NCI-H2196 treated with DMSO at 0.1 percent for 48 hours (cell line): ENCODE results near the gene MYOCD.

ENCODE experiments used
- DNase-seq: peaks from one replicate; lab custom pipeline; 2025; ENCODE audit not compliant: unreplicated experiment; lab: John Stamatoyannopoulos, UW

Gene MYOCD

DNA sequence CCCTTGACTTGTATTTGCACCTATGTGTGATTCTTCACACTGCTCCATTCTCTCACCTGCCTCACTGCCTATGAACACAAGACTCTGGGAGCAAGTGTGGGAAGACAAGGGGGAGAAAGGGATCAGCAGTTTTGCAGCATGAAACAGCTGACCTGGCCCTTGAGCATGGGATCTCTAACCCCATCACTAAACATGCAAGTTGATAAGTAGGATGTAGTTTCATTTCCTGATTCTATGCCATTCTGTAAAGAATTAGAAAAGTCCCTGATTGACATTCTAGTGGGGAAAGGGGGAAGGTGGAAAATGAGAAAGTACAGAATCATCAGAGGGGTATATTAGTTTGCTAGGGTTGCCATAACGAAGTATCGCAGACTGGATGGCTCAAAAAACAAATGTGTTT, 25.3 kb upstream of the MYOCD start:
- DNase-seq = no peak

DNA sequence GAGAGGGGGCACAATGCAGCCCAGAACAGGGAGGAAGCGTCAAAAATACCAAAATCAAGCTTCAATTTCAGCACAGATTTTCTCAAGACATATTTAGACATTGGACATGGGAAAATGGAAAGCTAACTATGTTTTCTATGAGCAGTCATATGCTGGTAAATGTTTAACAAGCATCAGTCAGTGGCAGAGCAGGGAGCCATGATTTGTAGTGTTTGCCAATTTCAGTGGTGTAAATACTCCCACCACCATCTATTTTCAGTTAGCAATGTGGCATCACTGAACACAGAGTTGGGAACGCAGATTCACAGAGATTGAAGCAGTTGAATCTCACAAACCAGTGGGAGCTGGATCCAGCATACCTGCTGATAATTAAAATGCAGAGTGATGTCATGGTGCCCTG, 24.6 kb upstream of the MYOCD start:
- no peak for DNase-seq

DNA sequence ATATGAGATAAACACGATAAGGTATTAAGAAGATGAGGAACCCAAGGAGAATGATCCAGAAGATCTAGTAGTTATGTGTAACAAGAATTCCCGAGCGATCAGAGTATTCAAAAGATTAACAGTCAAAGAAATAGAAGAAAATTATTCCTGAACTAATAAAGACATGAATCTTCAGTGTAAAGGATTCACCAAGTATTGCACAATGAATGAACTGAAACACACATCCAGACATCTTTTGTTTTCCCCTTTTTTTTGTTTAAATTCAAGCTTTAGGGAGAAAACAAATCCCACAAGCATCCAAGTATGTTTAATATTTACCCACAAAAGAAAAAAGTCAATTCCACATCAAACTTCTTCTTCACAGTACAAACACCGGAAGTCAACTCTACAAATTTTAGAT, 23.7 kb upstream of the MYOCD start:
- no peak for DNase-seq

DNA sequence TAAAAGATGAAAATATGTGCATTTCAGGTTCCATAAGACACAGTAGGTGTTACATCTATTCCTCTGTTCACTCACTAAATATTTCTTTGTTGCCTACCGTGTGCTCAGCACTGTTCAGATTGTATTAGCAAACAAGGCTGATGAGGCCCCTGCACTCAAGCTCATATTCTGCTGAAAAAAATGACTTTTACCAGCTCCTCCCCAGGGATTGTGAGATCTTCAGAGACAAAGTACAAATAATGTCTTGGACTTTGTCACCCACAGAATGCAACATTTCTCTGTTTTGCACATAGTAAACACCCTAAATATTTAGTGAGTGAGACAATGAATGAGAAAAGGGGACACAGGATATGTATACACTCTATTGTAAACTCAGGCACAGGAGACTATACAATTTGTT, 21.9 kb upstream of the MYOCD start:
- DNase-seq = no peak

DNA sequence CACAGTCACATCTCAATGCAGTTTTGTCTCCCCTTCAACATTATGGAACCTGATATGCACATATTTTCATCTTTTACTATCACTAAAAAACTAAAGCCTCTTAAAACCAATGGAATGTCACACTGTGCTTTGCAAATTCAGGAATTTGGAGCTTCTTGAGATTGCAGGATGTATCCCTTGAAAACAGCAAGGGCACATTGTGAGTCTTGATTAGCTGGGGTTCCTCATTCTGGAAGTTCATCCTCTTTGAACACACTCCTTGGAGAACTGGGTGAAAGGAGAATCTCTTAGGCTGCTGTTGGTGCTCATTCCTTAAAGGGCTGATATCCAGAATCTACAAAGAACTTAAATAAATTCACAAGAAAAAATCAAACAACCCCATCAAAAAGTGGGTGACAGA, 21.1 kb upstream of the MYOCD start:
- DNase-seq = no peak

DNA sequence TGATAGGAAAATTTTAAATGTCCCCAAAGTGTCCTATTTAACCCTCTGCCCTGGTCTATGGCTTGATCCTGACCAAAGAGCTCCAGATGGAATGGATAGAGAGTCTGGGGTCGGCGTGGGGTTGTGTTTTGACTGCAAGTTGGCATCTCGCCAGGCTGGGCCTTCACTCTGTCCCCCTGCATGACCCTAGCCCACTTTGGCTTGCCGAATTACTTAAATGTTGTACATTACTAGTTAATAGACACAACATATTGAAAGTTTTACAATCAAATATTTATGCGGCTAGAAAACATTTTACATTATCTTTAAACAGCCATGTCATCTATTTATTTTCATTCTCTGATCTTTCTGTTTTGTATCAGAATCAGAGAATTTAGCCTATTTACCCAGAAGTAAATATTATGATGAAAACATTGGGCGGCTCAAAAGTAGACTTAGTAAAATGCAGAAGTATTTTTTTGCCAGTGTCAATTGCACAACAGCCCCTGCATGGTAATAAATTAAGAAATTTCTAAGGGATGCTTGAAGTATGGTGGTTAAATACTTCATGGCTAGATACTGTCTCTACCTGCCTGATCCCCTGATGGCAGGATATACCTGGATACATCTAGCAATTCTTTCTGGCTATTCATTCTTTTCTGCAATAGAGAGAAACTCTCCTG, 18.8 kb upstream of the MYOCD start:
- DNase-seq = no peak

DNA sequence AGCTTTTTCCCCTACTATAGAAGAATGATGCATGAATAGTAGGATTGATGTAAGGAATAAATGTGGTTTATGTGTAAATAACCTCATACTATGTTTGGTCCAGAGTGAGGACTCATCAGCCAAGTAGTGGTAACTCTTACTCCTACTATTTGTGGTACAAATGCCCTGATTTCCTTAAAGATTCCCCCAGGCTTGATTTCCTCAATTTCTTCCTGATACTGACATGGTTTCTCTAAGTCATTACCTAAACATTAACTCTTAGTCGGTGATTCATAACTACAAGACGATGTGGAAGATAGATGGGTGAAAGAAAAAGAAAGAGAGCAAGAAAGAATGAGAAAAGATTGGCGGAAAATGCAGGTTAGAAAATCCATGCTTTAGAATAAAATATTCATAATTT, 17.2 kb upstream of the MYOCD start:
- no peak for DNase-seq

DNA sequence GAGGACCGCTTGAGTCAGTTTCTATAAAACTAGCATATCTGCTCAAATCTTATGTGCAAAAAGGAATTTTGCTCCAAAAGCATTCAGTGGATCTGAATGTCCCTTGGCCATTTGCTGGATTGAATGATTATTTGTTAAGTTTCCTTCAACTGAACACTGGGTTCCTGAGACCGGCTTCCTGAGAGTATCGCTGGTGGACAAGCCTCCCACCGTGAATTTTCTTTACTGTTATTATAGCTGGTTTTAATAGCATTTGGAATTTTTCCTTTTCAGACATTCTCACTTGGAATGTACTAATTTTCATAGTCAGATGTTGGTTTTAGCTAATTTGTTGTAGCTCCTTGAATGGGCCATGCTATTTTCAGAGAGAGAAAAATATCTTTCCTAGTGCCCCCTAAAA, 9.8 kb upstream of the MYOCD start:
- DNase-seq = no peak

DNA sequence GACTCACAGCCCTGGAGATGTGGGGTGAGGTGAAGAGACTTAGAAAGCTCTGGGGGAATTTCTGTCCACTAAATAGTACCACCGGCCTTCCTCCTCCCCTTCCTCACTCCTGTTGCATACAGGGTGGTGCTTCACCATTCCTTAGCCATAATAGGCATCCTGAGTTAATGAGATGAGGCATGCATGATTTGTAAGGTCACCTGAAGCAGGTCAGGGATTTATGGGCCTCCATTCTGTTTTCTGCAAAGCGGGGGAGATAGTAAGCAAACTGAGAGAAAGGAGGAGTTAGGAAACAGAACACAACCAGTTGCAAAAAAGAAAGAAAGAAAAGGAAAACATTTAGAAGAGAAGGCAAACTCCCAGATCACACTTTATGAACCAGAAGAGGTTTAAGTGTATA, 9.3 kb upstream of the MYOCD start:
- no peak for DNase-seq

DNA sequence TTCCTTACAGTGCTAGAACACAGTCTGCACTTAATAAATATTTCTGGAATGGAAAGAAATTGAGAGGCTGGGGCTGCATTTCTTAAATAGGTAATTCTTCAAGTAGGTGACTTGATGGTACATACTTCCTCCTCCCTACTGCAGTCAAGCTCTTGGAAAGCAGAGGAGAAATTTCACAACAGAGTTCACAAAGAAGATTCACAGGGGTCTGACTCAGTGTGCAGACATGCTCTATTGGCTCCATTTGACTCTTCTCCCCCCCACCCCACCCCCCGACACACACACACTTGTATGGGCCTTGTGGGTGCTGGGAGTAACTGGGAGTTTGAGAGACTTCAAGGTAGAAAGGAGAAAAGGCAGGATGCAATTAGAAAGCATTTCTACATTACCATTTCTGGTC, 6.2 kb upstream of the MYOCD start:
- DNase-seq = no peak

DNA sequence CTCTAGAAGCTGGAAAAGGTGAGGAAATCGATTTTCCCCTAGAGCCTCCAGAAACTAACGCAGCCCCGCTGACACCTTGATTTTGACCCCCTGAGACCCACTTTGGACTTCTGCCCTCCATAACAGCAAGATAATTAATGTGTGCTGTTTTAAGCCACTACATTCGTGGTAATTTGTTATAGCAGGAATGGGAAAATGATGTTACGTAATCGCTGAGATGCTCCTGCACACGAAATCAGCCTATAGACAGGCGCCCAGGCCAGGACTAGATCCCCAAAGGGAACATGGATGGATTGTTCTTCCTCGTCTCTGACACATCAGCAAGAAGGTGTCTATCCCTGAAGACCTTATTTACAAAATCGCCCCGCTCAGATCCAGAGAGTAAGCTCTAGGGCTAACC, 1.4 kb upstream of the MYOCD start:
- DNase-seq = no peak

DNA sequence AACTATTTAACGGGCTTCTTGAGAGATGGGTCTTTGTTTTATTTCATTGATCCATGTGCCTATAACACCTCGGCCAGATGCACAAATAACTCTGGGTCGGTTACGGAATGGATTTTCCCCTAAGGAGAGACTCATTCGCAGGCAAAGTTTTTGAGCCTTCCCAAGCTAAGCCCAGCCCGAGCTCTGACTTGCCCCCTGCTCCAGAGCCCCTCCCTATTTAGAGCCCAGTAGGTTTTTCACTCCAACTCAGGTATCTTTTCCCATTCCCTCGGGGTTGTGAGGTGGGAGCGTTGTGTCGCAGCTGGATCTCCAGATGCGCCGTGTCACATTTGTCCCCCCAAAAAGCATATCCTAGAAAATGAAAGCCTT, 812 bp upstream of the MYOCD start:
- DNase-seq = no peak

DNA sequence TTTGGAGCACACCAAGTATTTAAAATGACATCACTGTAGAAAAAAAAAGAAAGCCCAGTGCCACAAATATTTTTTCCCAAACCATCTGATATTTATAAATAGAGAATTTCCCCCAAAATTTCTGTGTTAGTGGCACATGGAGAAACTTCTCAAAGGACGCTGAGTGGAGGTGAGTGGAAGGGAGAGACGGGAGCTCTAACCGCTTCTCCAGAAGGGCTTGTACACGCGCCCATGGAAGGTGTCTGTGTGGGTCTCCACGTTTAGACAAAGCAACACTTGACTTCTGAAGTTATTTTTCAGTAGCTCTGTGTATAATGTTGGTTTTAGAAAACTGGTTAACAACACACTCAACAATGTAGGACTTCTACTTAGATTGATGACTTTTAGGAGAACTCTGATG, 1.0 kb downstream of the MYOCD start:
- DNase-seq = no peak

DNA sequence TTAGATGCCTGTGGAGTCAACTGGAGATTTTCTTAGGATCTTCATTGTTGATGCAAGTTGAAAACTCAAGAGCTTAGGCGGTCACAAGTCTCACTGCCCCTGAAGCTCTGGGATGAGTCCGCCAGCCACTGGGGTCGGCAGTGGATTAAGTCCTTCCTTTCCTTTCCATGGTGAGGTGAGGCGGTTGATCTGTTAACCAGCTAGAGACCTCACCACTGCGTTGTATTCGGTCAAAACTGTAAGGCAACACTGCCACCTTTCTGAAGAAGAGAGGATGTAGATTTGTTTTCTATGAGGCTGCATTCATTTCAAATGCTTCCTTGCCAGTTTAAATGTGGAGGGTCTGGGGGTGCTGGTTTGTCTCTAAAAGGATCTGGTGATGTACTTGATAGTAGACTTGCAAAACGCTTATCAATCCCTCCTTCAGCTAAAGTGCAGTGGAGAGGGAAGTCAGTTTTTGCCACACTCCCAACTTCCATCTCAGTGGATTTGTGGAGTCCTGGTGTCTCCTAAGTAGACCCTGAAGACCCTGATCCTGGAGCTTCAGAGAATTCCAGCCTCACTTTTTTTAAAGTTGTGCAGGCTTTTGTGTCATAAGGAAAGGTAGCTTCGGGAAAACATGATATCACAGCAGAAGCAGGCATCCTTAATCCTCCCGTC, 1.7 kb downstream of the MYOCD start:
- no peak for DNase-seq

DNA sequence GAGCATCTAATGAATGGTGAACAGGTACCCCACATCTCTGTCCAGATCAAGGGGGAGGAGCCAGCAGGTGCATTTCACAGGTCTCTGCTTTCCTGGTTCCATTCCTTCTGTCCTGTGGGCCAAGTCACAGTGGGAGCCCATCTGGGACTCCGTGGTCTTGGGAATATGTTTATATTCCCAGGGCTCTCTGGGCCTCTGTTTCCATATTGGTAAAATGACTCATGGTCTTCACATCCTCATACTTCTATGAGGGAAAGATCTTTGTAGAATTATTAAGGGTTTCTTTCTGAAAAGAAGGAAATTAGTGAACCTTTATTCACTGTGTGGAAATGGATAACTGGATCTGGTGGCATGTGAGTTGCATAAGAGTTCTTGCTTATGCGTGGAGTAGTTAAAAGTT, 6.2 kb downstream of the MYOCD start:
- no peak for DNase-seq

DNA sequence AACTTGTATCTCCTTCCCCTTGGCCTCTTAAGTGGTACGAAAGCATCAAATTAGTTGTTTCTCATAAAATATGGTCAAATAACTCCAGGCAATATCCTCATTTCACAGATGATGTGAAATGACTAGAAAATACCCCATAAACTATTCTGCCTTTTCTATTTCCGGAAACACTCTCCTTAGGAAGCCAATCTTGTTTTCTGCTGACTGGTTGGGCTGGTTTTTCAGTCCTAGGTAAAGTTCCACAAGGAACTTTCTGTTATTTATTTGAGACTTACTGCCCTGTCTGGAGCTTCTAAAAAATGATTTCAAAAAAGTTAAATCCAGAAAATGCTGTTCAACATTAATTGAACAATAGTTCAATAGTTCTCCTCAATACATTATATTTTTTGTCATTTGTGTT, 7.3 kb downstream of the MYOCD start:
- no peak for DNase-seq

DNA sequence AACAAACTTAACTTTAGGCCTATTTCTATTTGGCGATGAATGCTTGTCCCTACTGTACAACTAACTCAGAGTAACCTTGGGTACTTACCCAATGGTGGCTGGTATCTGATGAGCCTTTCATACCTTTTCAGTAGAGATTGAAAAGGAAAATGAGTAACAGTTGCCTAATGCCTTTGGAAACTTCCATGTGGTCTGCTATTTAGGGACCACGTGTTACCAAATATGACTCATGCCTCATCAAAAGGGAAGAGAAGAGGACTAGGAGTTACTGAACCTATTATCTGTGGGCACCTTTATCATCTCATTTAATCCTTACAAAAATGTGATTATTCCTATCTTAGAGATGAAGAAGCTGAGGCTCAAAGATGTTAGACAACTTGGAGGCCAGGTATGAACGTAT, 8.1 kb downstream of the MYOCD start:
- DNase-seq = no peak

DNA sequence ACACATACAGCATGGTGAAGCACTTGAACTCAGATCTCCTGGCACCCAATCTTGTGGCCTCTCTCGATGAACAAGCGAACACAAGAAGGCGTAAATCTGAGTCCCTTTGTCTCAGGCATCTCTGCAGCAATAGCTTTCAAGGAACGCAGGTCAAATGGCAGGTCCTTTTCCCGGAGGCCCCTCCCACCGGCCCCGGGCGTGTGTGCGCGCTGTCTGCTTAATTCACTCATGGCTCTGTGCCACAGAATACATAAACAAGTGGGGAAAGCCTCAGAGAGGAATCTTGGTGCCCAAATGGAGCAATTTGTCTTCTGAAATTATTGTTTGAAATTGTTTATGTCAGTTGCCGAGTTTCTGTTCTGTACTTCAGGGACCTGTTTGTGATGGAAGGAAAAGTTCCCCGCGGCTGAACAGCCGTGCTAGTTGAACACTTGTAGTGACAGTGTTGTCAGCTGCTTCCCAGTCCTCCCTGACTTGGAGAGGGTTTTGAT, 14.8 kb downstream of the MYOCD start:
- DNase-seq = no peak

DNA sequence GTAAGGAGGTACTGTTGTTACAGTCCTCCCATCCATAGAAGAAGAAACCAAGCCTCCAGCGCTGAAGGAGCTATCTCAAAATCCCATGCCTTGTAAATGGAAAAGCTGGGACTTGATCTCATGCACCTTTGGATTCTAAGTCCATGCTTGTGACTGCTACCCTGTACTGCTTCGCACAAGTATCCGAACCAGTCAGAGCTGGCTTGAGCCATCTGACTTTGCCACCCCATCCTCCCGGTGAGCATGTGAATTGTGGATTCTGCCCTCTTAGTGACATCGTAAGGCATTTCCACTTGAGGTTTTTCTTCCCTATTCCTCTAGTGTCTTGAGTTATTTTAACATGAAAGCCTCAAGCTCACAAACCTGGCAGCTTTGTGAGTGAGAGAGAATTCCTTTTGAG, 15.3 kb downstream of the MYOCD start:
- no peak for DNase-seq

DNA sequence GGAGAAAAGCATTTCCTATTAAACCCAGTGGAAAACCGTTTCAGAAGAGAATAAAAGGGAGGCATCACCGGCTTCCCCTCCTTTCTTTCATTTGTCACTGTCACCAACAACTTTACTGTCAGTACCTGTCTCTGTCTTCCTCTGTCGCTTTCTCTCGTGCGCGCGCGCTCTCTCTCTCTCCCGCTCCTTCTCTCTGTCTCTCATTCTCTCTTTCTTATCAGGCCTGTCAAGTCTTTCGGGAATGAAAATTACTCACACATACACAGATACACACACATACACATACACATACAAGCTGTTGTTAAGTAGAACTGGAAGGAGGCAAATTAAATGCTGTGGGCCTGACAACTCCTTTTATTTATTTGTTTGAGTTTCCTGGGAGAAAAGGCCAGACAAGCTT, 17.6 kb downstream of the MYOCD start:
- DNase-seq = no peak

DNA sequence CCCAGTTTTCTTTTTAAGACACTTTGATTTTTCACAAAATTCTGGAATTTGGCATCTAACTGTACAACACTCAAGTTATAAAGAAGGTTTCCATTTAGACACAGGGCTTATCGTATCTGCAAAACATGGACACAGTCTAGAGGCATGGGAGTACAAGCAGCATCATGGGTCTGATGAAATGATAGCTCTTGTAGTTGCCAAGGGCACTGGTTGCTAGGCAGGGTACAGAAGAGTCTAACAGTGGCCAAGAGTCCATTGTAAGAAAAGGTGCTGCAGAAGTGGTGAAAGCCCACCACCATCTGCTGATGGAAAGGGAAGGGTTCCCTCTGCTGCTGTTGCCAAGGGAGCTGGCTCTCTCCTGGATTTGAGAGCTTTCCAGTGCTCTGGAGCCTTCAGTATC, 20.8 kb downstream of the MYOCD start:
- DNase-seq = no peak

DNA sequence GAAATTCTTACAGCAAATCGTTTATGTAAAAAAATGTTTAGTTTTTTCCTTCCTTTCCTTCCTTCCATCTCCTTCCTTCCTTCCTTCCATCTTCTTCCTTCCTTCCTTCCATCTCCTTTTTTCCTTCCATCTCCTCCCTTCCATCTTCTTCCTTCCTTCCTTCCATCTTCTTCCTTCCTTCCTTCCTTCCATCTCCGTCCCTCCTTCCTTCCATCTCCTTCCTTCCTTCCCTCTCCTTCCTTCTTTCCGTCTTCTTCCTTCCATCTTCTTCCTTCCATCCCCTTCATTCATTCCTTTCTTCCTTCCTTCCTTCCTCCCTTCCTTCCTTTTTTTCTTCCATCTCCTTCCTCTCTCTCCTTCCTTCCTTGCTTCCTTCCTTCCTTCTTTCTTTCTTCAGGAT, 22.7 kb downstream of the MYOCD start:
- no peak for DNase-seq

DNA sequence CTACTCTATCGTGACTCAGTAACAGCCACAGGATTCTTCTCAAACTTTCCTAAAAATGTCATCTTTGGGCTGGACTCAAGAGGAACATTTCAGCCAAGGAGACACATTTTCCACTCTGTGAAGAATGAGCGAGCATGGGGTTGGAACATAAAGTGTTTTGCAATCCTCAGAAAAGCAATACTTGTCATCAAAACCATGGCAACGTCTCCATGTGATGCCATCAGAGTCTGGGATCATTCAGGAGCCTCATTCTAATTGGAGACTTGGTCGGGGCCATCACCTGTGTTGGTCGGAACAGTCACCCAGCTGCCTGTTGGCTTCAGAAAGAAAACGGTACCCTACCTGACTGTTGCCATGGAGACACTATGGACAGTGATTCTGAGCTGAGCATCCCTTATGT, 25.5 kb downstream of the MYOCD start:
- no peak for DNase-seq
